HG02678 (cell line): ENCODE data around the gene HIVEP1.
"Not testable (repeated sequence)": the region's sequence is repeated elsewhere in the genome, so short reads cannot be mapped to it uniquely, and the experiment has no call there.

Experiments
- ATAC-seq: cut with Tn5 transposase; IDR thresholded peaks from one replicate; pipeline ENCODE4 v1.9.1; 2021; ENCODE audit warnings: mild to moderate bottlenecking, moderate library complexity; ENCODE audit not compliant: unreplicated experiment

The HIVEP1 gene

DNA sequence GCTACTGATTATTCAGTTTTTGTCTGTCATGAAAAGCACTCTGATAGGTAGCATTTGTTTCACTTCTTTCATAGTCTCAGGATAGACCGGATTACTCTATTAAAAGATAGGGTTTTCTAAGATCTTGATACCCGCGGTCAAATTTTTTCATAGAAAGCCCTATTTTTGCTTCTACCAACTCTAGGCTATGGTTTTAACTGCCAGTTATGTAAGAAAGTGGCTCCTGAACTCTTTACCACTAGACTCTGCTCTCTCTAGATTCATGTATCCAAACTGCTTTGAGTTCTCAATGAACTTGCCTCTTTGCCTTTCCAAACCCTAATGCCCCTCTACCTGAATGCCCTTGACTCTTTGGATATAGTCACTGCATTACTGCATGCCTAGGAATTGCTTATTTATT, 70.3 kb downstream of the HIVEP1 start:
- no peak for ATAC-seq

DNA sequence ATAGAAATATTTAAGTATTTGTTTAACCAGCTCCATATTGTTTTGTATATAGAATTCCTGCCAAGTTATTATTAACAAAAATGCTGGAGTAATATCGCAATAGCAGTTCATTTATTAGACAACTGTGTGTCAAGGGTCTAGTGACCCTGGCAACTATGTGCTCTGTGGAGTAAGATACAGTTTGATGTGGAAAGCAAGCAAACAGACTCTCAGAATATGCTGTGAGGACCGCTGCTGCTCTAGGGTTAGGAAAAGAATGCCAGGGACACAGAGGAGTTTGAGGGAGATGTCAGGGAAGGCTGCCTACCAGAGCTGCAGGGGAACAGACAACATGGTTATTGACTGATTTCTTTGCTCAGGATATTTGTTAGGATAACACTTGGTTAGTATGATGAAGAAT, 71.2 kb downstream of the HIVEP1 start:
- no peak for ATAC-seq

DNA sequence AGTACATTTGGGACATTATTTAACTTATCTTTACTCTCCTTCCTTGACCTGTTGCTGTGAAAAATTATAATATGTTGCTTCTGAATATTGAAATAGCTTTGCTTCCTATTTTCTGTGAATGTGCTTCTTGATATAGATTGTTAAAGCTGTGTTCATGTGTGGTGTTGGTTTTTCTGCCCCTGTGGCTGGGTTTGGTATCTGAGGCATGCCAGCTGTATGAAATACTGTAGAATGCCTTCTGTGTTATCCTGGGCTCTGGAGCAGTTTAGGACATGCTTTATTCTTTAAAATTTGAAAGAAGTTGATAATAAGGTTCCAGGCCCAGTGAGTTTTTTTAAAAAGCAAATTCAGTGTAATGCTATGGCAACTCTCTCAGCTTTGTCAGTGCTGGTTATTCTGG, 71.7 kb downstream of the HIVEP1 start:
- ATAC-seq, result no peak

DNA sequence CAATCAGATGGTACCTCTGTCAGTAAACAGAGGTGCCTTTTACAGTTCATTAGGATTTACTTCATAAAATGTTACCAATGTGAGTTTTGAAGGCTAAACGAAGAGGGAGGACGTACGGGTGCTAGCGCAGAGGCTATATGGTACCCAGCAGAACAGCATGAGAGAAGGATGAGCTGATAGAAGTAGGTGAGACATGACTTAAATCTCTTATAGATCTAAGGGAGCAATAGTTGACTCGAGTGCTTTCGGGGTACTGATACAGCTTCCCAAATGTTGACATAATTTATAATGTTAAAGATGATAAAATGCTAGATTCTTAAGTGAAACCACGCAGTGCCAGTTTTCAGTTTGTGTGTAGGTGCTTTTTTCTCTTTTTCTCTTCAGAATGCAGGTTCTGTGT, 72.6 kb downstream of the HIVEP1 start:
- no peak for ATAC-seq

DNA sequence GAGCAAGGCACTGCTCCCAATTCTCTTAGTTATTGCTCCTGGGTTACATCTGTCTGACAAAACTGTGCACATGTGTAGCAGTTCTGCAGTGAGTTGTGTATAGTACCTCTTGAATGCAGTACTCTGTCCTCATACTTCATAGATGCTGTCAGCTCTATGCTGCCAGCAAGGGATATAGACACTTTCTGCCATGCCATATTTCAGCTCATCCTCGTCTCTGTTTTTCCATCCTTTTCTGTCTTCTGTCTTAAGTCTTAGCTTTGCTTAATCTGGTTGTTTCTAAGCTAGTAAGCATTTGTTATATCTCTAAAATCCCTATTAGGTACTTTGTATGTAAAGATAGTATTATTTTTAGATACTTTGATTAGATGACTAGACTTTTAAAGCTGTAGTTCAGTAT, 76.4 kb downstream of the HIVEP1 start:
- ATAC-seq, result no peak

DNA sequence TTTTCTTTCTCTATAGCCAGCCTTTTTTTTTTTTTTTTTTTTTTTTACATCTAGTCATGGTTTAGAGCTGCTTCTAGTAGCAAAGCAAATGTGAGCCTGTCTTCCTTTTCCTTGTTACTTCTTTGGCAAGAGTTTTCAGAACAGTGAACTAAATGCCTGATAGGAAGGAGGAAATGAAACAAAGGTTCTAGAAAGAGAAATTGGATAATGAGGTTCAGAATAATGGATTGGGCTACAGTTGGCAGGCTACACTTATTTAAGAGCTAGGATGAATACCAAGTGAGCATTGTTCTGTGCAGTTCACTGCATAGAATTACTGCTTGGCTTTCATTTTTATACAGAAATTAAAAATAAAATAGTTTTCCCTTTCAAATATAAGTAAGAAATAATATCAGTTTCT, 78.6 kb downstream of the HIVEP1 start:
- no peak for ATAC-seq

DNA sequence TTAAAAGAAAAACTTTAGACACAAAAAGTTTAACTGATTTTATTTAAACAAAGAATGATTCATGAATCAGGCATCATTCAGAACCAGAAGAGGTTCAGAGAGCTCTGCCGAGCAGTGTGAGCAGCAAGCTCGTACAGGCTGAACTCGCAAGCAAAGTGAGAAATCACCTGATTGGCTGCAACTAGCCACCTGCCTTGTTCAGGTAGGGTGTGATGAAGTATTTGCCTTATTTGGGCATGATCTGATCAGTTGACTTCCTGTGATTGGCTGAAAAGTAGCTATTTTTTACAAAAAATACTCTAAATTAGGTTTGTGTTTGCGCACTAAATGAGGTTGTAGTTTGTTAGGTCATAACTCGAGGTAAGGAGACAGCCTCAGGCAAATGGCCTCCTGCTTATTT, 80.7 kb downstream of the HIVEP1 start:
- no peak for ATAC-seq

DNA sequence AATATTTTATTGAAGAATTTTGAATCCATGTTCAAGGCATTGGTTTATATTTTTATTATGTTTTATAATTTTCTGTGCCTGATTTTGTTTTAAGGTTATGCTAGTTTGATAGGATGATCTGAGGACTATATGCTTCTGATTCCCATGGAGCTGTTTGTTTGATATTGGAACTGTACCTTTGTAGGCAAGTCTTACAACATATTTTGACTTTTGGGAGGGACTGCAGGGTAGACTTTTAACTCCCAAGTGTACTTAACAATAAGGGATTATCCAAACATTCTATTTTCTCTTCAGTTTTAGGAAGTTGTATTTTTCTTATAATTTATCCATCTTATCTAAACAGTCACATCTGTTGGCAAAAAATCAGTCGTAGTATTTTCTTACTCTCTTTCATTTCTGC, 82.6 kb downstream of the HIVEP1 start:
- no peak for ATAC-seq

DNA sequence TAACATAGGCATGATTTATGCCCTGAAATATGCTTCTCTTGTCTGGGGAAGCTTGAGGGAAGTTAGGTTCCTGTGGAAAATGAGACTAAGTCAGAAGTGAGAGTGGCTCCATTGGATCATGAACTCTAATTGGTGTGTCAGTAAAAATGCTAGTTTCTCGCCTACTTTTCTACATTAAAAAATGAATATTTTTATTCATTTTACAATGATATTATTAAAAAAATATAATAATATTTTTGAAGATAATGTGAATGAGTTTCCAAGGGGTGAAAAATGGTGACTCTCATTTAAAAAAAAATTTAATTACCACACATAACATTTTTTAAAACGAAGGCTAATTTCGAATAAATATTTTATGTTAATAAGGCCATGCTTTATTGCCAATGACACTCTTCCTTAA, 84.2 kb downstream of the HIVEP1 start:
- ATAC-seq, result no peak

DNA sequence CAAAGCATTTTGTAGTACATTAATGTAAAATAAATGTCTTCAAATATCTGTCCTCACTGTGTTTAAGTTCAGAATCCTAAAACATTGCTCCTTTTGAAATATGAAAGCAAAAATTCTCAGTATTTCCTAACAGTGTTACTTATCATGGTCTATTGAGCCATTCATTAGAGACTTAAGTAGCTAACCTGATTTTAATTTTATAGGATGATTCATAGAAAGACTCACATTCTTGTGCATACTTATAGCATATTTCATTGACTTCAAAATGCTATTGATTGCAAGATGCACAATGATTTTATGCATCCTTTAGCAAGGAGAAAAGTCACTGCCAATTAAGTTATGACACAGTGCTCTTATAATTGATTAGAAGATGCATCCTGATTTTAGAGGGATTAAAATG, 85.7 kb downstream of the HIVEP1 start:
- no peak for ATAC-seq

DNA sequence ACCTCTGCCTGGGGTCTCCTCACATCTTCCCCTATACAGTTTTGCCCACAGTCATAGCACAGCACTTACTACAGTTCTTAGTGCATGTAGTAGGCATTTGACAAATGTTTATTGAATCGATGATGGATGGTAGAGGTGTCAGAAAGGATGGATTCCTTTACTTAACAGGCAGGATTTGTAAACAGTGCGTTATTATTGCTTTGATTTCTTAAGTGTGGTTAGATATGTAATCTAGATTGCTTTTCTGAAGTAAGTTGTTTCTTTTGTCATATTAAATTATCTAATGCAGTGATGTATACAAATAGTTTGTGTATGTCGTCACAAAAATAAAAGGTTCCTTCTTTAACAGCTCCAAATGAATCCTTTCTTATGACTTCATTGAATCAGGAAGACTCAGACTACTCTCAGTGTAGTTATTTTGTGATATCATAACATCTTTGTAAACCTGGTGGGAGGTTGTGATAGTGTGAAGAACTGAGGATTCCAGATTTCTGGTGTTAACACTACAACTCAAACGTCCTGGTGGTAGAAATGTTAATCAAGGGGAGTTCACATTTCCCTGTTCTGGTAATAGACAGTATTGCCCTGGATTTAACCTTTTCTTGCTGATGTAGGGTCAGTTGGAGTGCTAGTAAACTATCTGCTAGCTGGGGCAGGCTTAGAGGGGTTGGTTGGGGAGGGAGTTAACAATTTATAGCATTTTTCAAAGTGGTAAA, 87.7 kb downstream of the HIVEP1 start:
- ATAC-seq, result no peak

DNA sequence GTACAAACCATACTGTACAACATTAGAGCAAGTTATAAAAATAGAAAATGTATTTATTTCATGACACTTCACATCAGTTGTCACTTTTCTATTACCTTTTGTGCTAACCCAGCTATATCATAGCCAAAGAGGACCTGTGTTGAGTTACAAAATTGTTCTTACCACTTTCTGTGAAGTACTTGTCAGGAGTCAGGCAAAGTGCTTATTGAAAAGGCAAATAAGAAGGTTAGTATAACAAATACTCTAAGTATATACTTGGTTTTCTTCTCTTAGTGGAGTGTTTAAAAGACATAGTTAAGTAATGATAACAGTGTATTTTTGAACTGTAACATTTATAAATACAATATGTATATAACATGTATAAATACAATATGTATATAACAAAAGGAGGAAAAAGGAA, 88.9 kb downstream of the HIVEP1 start:
- no peak for ATAC-seq

DNA sequence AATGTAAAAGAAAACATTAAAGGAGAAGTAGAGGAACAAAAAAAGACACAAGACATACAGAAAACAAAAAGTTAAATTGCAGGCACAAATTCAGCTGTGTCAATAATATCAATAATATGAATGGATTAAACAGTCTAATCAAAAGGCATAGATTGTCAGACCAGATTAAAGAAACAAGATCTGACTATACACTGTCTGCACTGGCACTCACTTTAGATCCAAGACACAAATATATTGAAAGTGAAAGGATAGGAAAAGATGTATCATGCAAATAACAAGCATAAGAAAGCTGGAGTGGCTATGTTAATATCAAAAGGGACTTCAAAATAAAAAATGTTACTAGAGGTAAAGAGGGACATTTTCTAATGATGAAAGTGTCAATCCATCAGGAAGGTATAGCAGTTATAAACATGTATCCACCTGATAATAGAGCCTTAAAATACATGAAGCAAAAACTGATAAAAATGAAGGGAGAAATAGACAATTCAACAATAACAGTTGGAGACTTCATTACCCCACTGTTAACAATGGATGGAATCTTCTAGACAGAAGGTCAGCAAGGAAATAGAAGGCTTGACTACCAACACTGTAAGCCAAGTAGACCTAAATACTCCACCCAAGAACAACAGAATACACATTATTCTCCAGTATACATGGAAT, 89.7 kb downstream of the HIVEP1 start:
- ATAC-seq, result no peak

DNA sequence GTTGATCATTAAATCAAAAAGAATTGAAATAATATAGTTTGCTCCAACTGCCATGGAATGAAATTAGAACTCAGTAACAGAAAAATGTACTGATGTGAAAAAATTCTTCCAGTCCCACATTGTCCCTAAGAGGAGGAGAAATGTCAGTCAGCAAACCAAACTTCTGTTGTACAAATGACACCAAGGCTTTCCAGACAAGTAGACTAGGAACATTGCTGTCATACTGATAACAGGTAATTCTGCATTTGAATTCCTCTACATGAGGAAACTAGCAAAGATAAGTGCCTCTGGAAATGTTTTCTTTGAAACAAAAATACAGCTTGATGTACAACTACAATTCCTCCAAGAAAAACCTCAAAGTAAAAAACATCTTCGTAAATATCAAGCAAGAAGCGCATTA, 90.2 kb downstream of the HIVEP1 start:
- ATAC-seq, result no peak

DNA sequence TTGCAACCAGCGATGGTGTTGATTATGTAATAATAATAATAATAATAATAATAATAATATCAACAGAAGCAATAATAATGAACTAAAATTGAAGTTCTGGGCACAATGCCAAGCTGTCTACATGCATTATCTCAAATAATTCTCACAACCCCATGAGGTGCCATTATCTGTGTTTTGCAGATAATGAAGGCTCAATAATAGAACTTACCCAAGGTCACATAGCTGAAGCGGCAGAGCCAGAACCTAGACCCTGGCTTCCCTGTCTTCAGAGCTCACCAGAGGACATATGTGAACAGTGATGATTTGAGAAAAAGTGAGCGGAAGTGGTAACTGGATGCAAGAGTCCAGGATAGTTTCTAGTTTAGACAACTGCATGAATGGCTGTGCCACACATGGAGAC, 91.0 kb downstream of the HIVEP1 start:
- ATAC-seq, result no peak

DNA sequence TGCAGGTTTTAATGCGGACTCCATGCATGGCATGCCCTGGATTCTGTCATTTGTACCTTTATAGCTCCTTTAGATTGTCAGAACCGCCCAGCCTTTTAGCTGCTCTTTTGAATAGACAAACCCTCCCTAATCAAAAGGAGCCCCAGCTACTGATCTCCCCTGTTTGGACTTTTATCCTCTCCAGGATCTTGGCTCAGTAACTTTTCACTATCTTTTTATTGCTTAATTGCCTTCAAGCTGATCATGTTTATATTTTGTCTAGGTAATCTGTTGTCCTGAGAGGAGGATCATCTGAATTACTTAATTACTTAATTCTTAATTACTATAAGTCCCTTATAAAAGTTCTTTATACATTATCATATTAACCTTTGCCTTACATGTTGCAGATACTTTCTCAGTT, 93.2 kb downstream of the HIVEP1 start:
- ATAC-seq, result no peak

DNA sequence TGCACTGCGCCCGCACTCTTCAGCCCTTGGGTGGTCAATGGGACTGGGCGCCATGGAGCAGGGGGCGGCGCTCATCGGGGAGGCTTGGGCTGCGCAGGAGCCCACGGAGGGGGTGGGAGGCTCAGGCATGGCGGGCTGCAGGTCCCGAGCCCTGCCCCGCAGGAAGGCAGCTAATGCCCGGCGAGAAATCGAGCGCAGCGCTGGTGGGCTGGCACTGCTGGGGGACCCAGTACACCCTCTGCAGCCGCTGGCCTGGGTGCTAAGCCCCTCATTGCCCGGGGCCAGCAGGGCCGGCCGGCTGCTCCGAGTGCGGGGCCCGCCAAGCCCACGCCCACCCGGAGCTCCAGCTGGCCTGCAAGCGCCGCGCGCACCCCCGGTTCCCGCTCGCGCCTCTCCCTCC, 96.3 kb downstream of the HIVEP1 start:
- not testable (repeated sequence) for ATAC-seq

DNA sequence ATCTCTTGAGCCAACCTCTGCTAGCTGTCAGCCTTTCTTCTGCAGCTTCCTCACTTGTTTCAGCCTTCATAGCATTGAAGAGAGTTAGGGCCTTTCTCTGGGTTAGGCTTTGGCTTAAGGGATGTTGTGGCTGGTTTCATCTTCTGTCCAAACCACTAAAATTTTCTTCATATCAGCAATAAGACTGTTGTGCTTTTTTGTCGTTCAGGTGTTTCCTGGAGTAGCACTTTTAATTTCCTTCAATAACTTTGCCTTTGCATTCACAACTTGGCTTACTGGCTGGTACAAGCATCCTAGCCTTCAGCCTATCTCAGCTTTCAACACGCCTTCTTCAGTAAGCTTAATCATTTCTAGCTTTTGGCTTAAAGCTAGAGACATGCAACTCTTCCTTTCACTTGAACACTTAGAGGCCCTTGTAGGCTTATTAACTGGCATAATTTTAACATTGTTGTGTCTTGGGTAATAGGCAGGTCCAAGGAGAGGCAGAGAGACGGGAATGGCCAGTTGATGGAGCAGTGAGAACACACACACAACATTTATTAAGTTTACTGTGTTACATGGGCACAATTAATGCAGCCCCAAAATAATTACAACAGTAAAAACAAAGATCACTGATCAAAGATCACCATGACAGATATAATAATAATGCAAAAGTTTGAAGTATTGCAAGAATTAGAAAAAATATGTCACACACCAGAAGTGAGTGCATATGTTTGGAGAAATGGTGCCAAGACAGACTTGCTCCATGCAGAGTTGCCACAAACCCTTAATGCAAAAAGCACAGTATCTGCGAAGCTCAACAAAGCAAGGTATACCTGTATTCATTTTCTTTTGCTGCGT, 98.6 kb downstream of the HIVEP1 start:
- no peak for ATAC-seq

DNA sequence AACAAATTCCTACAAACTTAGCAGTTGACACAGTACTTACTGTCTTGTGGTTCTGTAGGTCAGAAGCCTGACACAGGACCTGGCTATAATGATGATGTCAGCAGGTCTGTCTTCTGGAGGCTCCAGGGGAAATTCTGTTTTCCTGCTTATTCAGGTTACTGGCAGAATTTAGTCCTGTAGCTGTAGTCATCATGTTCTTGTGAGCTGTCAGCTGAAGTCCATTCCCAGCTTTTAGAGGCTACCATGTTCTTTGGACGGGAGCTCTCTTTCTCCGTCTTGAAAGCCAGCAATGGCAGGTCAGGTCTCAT, 99.2 kb downstream of the HIVEP1 start:
- no peak for ATAC-seq

DNA sequence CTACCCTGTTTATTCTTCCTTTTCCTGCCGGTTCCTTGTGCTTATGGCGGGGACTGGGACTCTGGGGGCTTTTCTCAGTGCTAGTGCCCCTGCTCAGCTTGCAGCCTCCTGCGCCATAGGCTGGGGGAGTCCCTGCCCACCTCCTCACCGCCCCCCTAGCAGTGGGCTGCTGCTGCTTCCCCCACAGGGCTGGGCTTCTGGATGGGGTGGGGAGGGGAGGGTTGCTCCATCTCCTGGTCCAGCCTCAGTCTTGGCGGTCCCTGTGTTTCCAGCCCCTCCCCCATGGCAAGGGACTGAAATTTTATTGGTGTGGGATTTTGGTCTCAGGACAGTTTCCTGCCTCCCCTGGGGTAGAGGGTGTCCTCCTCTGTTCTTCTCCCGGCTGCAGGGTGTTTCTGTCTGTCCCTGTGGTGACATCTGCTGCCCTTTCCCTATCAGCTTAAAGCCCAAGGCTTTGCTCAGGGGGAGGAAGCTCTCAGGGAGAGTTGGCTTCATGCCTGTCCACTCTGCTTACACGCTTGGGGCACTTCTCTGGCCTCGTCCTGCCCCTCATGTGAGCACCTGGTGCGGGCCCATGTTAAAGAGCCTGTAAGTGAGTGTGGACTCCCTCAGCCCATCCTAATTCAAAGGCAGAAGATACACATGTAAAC, 100.6 kb downstream of the HIVEP1 start:
- ATAC-seq, result no peak

DNA sequence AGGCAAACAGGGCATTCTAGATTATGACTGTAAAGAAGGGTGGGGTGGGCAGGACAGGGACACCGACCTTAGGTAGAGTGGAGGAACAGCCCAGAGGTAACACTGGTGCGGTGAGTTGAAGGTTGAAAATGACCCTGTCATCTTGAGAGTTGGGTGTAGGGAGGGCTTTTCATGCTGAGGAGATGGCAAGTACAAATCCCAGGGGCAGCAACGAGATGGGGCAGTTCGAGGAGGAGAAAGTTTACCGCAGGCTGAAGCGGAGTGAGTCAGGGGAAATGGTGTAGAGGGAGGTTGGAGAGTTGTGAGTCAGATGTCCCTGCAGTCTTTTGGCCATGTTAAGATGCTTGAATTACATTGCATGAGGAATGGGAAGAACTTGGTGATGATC, 101.1 kb downstream of the HIVEP1 start:
- no peak for ATAC-seq

DNA sequence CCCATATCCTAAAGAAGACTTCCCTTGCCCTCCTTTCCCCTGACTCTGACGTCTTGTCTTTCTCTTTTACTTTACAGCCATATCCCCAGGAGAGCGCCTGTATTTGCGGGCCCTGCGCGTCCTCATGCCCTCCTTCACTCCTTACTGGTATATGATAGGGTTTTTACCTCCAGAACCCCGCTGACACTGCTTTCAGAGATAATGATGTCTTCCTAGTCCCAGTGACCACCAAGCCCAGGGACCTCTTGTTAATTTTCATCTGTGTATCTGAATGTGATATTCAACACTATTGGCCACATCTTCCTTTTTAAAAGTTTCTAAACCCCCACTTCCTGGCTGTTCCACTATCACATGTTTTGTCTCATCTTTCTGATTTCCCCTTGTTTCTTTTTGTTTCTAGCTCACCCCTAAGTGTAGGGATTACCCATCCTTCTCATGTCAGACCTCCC, 102.0 kb downstream of the HIVEP1 start:
- peak; percentile 35 for ATAC-seq
